Measurements from ENCODE around the gene USP9Y.

Gene USP9Y

GRCh38 chrY:12793999-12794398 is 93.0 kb downstream of the USP9Y start:
- no peak for DNase-seq

- no peak for DNase-seq
Observed at GRCh38 chrY:12808046-12808445, 107.0 kb downstream of the USP9Y start.

- DNase-seq, result peak in 1 of 2 experiments; percentile 0
Observed at GRCh38 chrY:12809034-12809433, 108.0 kb downstream of the USP9Y start.

- no peak for DNase-seq
Observed at GRCh38 chrY:12823408-12823807, 122.4 kb downstream of the USP9Y start.

GRCh38 chrY:12826791-12827190 is 125.8 kb downstream of the USP9Y start:
- DNase-seq, result no peak

GRCh38 chrY:12833284-12833683 is 132.3 kb downstream of the USP9Y start:
- DNase-seq, result no peak

- no peak for DNase-seq
Observed at GRCh38 chrY:12837550-12837949, 136.5 kb downstream of the USP9Y start.

- DNase-seq, result no peak
Observed at GRCh38 chrY:12841368-12841767, 140.3 kb downstream of the USP9Y start.

GRCh38 chrY:12846793-12847192 is 145.8 kb downstream of the USP9Y start:
- DNase-seq, result no peak

- DNase-seq, result no peak
Observed at GRCh38 chrY:12855791-12856275, 154.8 kb downstream of the USP9Y start.

GRCh38 chrY:12867960-12868359 is 166.9 kb downstream of the USP9Y start:
- DNase-seq, result no peak

GRCh38 chrY:12896973-12897372 is 195.9 kb downstream of the USP9Y start:
- DNase-seq, result no peak

GRCh38 chrY:12898604-12899003 is 197.6 kb downstream of the USP9Y start:
- no peak for DNase-seq

- peak; percentile 70 to 76 for DNase-seq
Observed at GRCh38 chrY:12904618-12905516, 203.8 kb downstream of the USP9Y start, which contains the start of gene DDX3Y. Gene DDX3Y (plus strand): TSS chrY:12904868. CDS start chrY:12904937, 69 bp downstream.

- DNase-seq, result peak; percentile 31 to 47
Observed at GRCh38 chrY:12905517-12905872, 204.5 kb downstream of the USP9Y start.

GRCh38 chrY:12905895-12906294 is 204.9 kb downstream of the USP9Y start:
- no peak for DNase-seq
